CD4-positive, alpha-beta memory T cell (primary cell): ENCODE data around the gene IL17RB. TPM values are rescaled to one million over a fixed set of nuclear protein-coding genes. Genes with fewer than 3 reads are reported as not detected.
A peak's percentile ranks its signal among the peaks of the same experiment; 100 is the strongest.

Experiments
- CTCF ChIA-PET: fragments of 350-600 bp; sonication (Branson Sonifier 250); formaldehyde crosslinking; loops from one replicate; lab custom pipeline; 2021; ENCODE audit warnings: inconsistent platforms; ENCODE audit not compliant: partially characterized antibody; lab: Charles Lee
- POLR2A ChIA-PET: fragments of 350-600 bp; sonication (Branson Sonifier 250); formaldehyde crosslinking; loops from one replicate; lab custom pipeline; 2021; ENCODE audit not compliant: partially characterized antibody; lab: Charles Lee
- DNase-seq, 5 donors: peaks; one replicate each; pipeline versions ENCODE4 v3.0.0 to v3.0.0-alpha.2; 2020 to 2022; ENCODE audit warnings: mixed read lengths in 1 of 5
- H3K27ac ChIP-seq: one replicate; pipeline ENCODE4 v1.7.0; 2013; ENCODE audit warnings: low read depth, low read length
- H3K27me3 ChIP-seq: 2 replicates; pipeline ENCODE4 v1.7.0; 2013; ENCODE audit warnings: mild to moderate bottlenecking, low read length, moderate library complexity; ENCODE audit not compliant: insufficient read depth
- H3K36me3 ChIP-seq: 2 replicates; pipeline ENCODE4 v1.7.0; 2013; ENCODE audit warnings: mild to moderate bottlenecking, low read length, moderate library complexity; ENCODE audit not compliant: insufficient read depth
- H3K4me1 ChIP-seq: 2 replicates; pipeline ENCODE4 v1.7.0; 2013; ENCODE audit warnings: mild to moderate bottlenecking, low read length, moderate library complexity; ENCODE audit not compliant: insufficient read depth
- H3K4me3 ChIP-seq, 2 donors: one replicate each; pipeline ENCODE4 v1.7.0; 2013; ENCODE audit warnings: low read length in 2 of 2, mild to moderate bottlenecking in 1 of 2
- H3K9me3 ChIP-seq, 2 donors: one replicate each; pipeline ENCODE4 v1.7.0; 2013; ENCODE audit warnings: low read length in 2 of 2, control low read depth in 1 of 2; ENCODE audit not compliant: control insufficient read depth in 1 of 2
- H3K27ac Mint-ChIP-seq, 7 donors: one replicate each; pipeline ENCODE4 v1.8.0; 2020 to 2021; ENCODE audit warnings: mixed read lengths in 7 of 7, mild to moderate bottlenecking in 6 of 7, inconsistent platforms in 3 of 7, moderate library complexity in 3 of 7
- H3K27me3 Mint-ChIP-seq, 2 donors: one replicate each; pipeline ENCODE4 v1.8.0; 2020 to 2021; ENCODE audit warnings: mixed read lengths in 2 of 2
- H3K36me3 Mint-ChIP-seq, 2 donors: one replicate each; pipeline ENCODE4 v1.8.0; 2020 to 2021; ENCODE audit warnings: mixed read lengths in 2 of 2, inconsistent platforms in 1 of 2, mild to moderate bottlenecking in 1 of 2
- H3K4me1 Mint-ChIP-seq, 4 donors: one replicate each; pipeline ENCODE4 v1.8.0; 2020 to 2021; ENCODE audit warnings: mixed read lengths in 4 of 4, mild to moderate bottlenecking in 1 of 4
- H3K4me3 Mint-ChIP-seq, 8 donors: one replicate each; pipeline ENCODE4 v1.8.0; 2020 to 2021; ENCODE audit warnings: mixed read lengths in 8 of 8, mild to moderate bottlenecking in 7 of 8, moderate library complexity in 6 of 8, inconsistent platforms in 3 of 8
- H3K9me3 Mint-ChIP-seq, 8 donors: one replicate each; pipeline ENCODE4 v1.8.0; 2020 to 2021; ENCODE audit warnings: mixed read lengths in 8 of 8, mild to moderate bottlenecking in 5 of 8, inconsistent platforms in 3 of 8, moderate library complexity in 1 of 8
- intact Hi-C: fragments of 100-400 bp; cut with micrococcal nuclease; formaldehyde crosslinking; loops from one replicate; pipeline ENCODE4 v1.15.1; 2023
- polyA plus RNA-seq, 2 donors: library from polyadenylated mRNA; unstranded; fragments of 300-500 nt; fragmentation: Illumina TruSeq; gene quantifications; one replicate each; pipeline ENCODE4 v1.2.3, GENCODE V29; 2021
- total RNA-seq, 2 experiments: library from RNA; stranded (reverse); gene quantifications; one replicate each; pipeline ENCODE4 v1.2.3, GENCODE V29; 2021

The IL17RB gene
- total and polyA plus RNA-seq, 4 experiments from 2014 or later: 0.09 to 1.0 (median 0.76) TPM

DNA sequence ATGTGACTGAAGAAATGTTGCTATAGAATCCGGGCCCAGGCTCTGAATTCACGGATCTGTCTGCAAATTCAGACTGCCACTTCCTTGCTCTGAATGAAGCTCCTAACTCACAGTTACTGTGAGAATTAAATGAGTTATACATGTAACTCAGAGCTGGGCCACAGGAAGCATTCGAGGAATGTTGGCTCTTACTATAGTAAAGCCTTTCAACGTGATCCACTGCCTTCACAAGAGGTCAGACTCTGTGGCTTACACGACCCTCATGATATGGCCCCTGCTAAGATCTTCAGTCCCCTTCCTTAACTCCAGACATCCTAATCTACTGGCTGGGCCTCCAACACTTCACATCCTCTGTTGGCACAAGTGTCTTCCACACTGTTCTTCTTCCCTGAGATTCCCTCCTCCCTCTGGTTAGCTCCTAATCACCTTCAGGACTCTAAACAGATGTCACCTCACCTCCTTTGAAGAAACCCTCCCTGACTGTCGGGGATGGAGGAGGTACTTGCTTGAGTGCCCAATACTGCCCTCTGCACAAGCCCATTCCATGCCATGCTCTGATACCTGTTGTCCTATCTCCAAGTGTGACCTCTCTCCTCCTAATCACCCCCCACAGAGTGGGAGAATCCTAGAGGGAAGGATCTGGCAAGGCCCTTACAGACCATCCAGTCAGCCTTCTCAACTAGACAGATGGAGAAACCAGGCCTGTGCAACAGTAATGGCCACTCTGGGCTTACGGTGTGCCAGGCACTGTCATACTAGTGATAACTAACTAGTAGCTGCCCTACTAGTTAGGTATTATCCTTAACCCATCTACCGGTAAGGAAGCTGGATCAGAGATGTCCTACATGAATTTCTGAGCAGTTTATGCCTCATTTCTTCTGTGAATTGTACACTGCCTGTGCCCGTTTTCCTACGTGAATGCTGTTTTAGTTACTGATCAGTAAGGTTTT is 34.3 kb downstream of the IL17RB start:
- ChIA-PET POLR2A (interaction anchor here (1.3 to 4.1 kb wide), 2 partner anchors 11 to 533 kb away, joined by 3 to 63 read pairs; partner anchors contain the start of genes DCP1A and SELENOK), CTCF (interaction anchor here (0.6 to 1.4 kb wide), 3 partner anchors 10 to 18 kb away, joined by 3 to 4 read pairs (median 3); partner anchors contain the start of gene SELENOK)
- intact Hi-C loops: no loop called here

DNA sequence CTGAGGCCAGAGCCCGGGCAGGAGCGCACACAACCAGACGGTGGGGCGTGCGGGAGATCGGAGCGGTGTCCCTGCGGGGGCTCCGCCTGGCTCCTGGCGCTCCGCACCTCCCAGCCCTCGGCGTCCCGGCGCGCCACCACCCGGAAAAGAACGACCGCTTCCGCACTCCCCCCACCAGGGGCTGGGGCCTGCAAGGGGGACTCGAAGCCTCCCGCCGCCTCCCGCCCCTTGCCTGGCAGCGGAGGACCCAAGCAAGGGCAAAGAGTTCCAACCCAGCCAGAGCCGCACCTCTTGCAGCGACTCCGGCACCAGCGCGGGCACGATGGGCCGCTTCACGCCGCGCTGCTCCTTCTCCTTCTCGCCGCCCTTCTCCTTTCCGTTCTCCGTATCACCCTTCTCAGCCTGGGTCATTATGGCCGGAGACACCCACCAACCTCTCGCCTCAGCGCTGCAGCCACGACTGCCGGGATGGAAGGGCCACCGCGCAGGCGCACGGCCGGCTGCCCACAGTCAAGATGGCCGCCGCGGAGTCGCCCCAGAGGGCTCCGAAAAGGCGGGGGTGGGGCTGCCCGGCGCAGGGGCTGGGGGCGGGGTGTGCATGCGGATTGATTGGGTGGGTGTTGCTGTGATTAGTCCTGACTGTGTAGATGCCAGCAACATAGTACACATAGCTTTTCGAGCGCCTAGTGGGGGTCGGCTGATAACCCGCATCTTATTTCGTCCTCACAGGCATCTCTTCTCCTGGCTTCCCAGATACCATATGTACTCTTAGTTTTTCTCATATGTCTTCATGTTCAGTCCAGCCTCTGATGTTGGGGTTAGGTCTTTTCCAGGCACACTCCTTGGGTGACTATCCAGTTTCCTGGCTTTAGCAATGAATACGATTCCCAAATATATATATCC is 35.6 kb downstream of the IL17RB start, which contains the start of gene ACTR8:
ACTR8 (minus strand) TSS at position 462 of the 903 bp plus-strand sequence; CDS start at position 411, 51 bp downstream.
- peaks cover 22 to 67% of the 10 kb centered on the region in 2 donors for H3K36me3 Mint-ChIP-seq
- CTCF ChIA-PET: interaction anchor here (1.4 kb wide), 1 partner anchor 9 kb away, joined by 4 read pairs; no protein-coding TSS in a partner anchor

More for the DNA sequence above, 34.3 kb downstream of the IL17RB start:
- peaks cover 28% of the 10 kb centered on the region for H3K36me3 ChIP-seq
- Mint-ChIP-seq H3K4me1 (peaks cover 24 to 37% (median 30%) of the 10 kb centered on the region in 4 donors), H3K4me3 (peak overlapping the region; percentile 100), H3K27ac (peak overlapping the region; percentile 65 to 100 (median 98)), H3K27me3 (no peaks in the 10 kb centered on the region), H3K36me3 (peaks cover 23 to 69% of the 10 kb centered on the region in 2 donors), H3K9me3 (peaks cover 0 to 1% (median 0%) of the 10 kb centered on the region in 8 donors)
- H3K27ac ChIP-seq: peak overlapping the region; percentile 83
- DNase-seq: no peak
- no peaks in the 10 kb centered on the region for H3K9me3 ChIP-seq
- H3K4me3 ChIP-seq: peak overlapping the region; percentile 67 to 86
- H3K4me1 ChIP-seq: peaks cover 19% of the 10 kb centered on the region
- H3K27me3 ChIP-seq: no peaks in the 10 kb centered on the region

DNA sequence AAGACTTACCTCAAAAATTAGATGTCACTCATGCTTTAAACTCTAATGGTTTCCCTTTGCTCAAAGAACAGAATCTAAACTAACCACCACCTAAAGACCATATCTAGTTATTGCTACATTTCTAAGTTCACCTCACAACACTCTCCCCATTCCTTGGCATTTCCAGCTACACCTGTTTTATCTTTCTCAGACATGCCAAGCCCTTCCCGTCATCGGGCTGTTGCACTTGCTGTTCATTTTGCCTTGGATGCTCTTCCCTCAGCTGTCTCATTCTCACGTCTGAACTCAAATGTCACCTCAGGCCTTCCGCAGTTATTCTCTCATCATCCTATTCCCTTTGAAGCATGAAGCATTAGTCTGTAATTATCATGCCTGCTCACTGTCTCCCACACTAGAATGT is 36.6 kb downstream of the IL17RB start:
- Mint-ChIP-seq H3K36me3 (peaks cover 20 to 63% of the 10 kb centered on the region in 2 donors), H3K9me3 (peaks cover 0 to 1% (median 0%) of the 10 kb centered on the region in 8 donors), H3K4me1 (peaks cover 32 to 48% (median 40%) of the 10 kb centered on the region in 4 donors), H3K27ac (peak overlapping the region; percentile 65 to 100 (median 100)), H3K27me3 (no peaks in the 10 kb centered on the region), H3K4me3 (peak overlapping the region; percentile 100)
- no peak overlapping the region for H3K27ac ChIP-seq
- H3K4me1 ChIP-seq: peaks cover 31% of the 10 kb centered on the region
- H3K4me3 ChIP-seq: no peak overlapping the region
- DNase-seq: no peak
- intact Hi-C loops: no loop called here
- H3K36me3 ChIP-seq: peaks cover 13% of the 10 kb centered on the region
- POLR2A ChIA-PET: interaction anchor here (4.1 kb wide), 1 partner anchor 9 kb away, joined by 63 read pairs; the partner anchor contains the start of gene SELENOK
- no peaks in the 10 kb centered on the region for H3K9me3 ChIP-seq
- no peaks in the 10 kb centered on the region for H3K27me3 ChIP-seq
- CTCF ChIA-PET: no interaction called here

More for the DNA sequence above, 35.6 kb downstream of the IL17RB start, which contains the start of gene ACTR8:
- H3K4me1 Mint-ChIP-seq: peaks cover 27 to 38% (median 33%) of the 10 kb centered on the region in 4 donors
- no peaks in the 10 kb centered on the region for H3K27me3 Mint-ChIP-seq
- peak within 1 kb of the TSS; percentile 67 to 86 for H3K4me3 ChIP-seq
- DNase-seq: peak; percentile 82 to 90 (median 85)
- POLR2A ChIA-PET: interaction anchor here (1.3 to 4.1 kb wide), 2 partner anchors 10 to 535 kb away, joined by 3 to 63 read pairs; partner anchors contain the start of genes DCP1A and SELENOK
- H3K9me3 Mint-ChIP-seq: peaks cover 0 to 1% (median 0%) of the 10 kb centered on the region in 8 donors
- peaks cover 20% of the 10 kb centered on the region for H3K4me1 ChIP-seq
- H3K27ac ChIP-seq: peak within 1 kb of the TSS; percentile 83
- peak within 1 kb of the TSS; percentile 100 for H3K4me3 Mint-ChIP-seq
- no peaks in the 10 kb centered on the region for H3K9me3 ChIP-seq
- peaks cover 22% of the 10 kb centered on the region for H3K36me3 ChIP-seq
- peak within 1 kb of the TSS; percentile 65 to 100 (median 100) for H3K27ac Mint-ChIP-seq
- no peaks in the 10 kb centered on the region for H3K27me3 ChIP-seq
- intact Hi-C loops: loop anchor here (1.0 kb wide), 1 partner anchor 9 kb away; the partner anchor contains the start of gene SELENOK

DNA sequence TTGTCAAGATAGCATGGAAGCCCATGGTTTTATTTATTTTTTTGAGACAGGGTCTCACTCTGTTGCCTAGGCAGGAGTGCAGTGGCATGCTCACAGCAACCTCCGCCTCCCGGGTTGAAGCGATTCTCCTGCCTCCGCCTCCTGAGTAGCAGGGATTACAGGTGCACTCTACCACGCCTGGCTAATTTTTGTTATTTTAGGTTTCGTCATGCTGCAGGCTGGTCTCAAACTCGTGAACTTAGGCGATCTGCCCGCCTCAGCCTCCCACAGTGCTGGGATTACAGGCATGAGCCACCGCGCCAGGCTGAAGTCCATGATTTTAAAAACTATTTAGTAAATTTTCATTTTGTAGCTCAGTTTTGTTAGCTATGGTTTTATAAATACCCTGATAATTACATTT is 38.3 kb downstream of the IL17RB start:
- H3K27ac Mint-ChIP-seq: no peak overlapping the region
- H3K4me1 ChIP-seq: peaks cover 43% of the 10 kb centered on the region
- H3K27me3 Mint-ChIP-seq: no peaks in the 10 kb centered on the region
- H3K9me3 Mint-ChIP-seq: peaks cover 0 to 1% (median 0%) of the 10 kb centered on the region in 8 donors
- no peaks in the 10 kb centered on the region for H3K27me3 ChIP-seq
- H3K9me3 ChIP-seq: no peaks in the 10 kb centered on the region
- peaks cover 12% of the 10 kb centered on the region for H3K36me3 ChIP-seq
- H3K4me1 Mint-ChIP-seq: peaks cover 40 to 60% (median 50%) of the 10 kb centered on the region in 4 donors
- no peak overlapping the region for H3K4me3 Mint-ChIP-seq
- POLR2A ChIA-PET: no interaction called here
- H3K36me3 Mint-ChIP-seq: peaks cover 21 to 61% of the 10 kb centered on the region in 2 donors
- CTCF ChIA-PET: no interaction called here
- no peak overlapping the region for H3K27ac ChIP-seq
- intact Hi-C loops: no loop called here
- no peak for DNase-seq
- no peak overlapping the region for H3K4me3 ChIP-seq

DNA sequence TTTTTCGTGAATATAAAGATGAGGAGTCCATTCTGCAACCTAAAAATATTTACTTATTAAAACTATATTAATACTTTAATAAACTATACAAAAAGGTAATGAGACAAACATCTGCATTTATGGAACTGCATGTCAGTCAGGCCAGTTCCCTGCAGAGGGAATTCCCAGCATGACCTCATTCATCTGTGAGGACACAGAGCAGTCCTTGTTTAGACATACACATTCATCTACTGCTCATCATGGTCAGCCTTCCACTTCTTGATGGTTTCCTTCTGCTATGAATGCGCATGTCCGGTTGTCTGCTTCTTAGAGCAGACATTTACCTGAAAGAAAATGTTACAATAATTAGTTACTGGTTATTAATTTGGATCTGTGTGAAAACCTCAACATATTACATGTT is 38.9 kb downstream of the IL17RB start:
- intact Hi-C loops: no loop called here
- no peaks in the 10 kb centered on the region for H3K27me3 Mint-ChIP-seq
- H3K27ac Mint-ChIP-seq: no peak overlapping the region
- H3K36me3 Mint-ChIP-seq: peaks cover 21 to 60% of the 10 kb centered on the region in 2 donors
- Histone ChIP-seq H3K4me1 (peaks cover 47% of the 10 kb centered on the region), H3K27me3 (no peaks in the 10 kb centered on the region), H3K4me3 (no peak overlapping the region), H3K27ac (no peak overlapping the region), H3K9me3 (no peaks in the 10 kb centered on the region), H3K36me3 (peaks cover 12% of the 10 kb centered on the region)
- DNase-seq: no peak
- ChIA-PET POLR2A (no interaction called here), CTCF (no interaction called here)
- peaks cover 0 to 1% (median 0%) of the 10 kb centered on the region in 8 donors for H3K9me3 Mint-ChIP-seq
- no peak overlapping the region for H3K4me3 Mint-ChIP-seq
- H3K4me1 Mint-ChIP-seq: peaks cover 41 to 60% (median 51%) of the 10 kb centered on the region in 4 donors

DNA sequence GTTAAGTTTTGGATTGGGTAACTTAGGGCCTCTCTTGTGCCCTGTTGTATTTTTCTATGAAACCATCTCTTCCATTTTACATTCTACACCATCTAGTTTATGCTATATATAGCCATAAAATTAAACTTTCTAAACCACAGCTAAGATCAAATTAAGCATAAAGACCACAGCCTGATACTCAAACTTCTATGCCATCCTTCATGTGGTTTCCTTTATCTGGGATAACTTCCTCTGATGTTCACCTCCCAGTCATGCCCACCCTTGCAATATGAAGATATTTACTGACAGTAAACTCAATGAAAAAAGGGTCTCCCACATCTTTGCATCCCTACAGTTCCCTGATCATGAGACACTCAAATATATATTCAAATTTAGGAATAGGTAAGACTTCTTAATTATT is 41.1 kb downstream of the IL17RB start:
- H3K9me3 Mint-ChIP-seq: peaks cover 0 to 1% (median 0%) of the 10 kb centered on the region in 8 donors
- ChIA-PET POLR2A (no interaction called here), CTCF (no interaction called here)
- Histone ChIP-seq H3K4me1 (peaks cover 46% of the 10 kb centered on the region), H3K27ac (no peak overlapping the region), H3K4me3 (no peak overlapping the region), H3K9me3 (no peaks in the 10 kb centered on the region), H3K36me3 (peaks cover 12% of the 10 kb centered on the region), H3K27me3 (no peaks in the 10 kb centered on the region)
- DNase-seq: no peak
- peak overlapping the region; percentile 3 to 77 (median 29) for H3K27ac Mint-ChIP-seq
- peaks cover 38 to 60% (median 51%) of the 10 kb centered on the region in 4 donors for H3K4me1 Mint-ChIP-seq
- intact Hi-C loops: no loop called here
- peaks cover 21 to 58% of the 10 kb centered on the region in 2 donors for H3K36me3 Mint-ChIP-seq
- peak overlapping the region in 3 of 8 donors; percentile 11 to 36 (median 16) for H3K4me3 Mint-ChIP-seq
- H3K27me3 Mint-ChIP-seq: no peaks in the 10 kb centered on the region
